GM18499 (cell line): ENCODE data around the gene RBFOX1.

Experiments
- ATAC-seq: cut with Tn5 transposase; IDR thresholded peaks from one replicate; pipeline ENCODE4 v1.9.1; 2021; ENCODE audit warnings: moderate number of reproducible peaks; ENCODE audit not compliant: insufficient read depth, unreplicated experiment

RBFOX1 gene

DNA sequence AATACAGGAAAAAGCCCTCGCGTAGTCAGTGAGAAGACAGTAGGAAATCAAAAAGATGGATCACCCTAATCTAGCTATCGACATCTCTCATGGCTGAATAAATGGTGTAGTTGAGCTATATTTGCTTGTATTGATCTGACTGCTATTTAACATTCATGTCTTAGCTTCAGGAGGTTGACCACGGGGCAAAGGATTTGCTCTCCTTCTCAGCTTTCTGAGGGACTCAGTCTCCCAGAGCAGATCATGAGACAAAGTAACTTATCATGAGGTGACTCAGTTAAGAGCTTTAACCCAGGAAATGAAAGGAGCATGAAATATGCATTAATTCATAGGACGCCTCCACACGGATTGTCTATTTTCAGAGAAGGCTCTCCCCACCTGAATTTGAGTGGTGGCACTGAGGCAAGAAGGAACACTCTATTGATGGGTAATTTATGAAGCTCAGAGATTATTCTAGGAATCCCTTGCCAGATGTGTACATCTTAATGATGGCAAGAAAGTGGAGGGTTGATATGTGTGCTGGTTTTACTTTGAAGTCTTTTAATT, 608 bp downstream of the RBFOX1 start:
- ATAC-seq: no peak

DNA sequence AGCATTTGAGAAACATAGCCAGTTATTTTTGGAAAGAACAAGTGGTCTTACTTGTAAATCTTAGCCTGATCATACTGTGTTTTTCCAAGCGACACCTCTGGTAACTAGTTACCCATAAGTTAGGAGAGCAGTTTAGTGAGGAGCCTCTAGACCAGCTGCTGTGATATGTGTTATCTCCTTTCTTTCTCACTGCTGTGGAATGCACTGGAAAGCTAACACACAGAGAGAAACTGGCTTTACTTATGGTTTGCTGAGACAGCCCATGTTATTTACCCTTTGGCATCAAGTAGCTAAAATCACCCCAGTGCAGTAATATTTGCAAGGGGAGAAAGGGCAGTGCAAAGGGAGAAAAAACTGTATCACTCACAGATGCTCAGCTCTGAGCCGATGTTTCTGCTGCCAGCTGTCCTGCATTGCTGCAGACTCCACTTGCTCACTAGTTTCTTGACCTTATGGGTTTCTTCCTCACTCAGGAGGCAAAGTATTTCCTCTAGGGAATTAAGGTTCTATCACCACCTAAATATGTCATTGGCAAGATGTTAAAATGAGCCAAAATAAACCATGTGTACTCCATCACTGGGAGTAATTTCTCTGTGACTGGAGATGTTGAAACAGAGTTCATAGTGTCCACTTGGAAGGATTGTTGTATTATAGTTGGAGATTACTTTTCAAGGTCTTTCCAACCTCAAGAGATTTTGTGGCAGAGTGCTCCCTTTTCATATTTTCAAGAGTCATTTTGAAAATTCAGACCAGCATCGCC, 2.3 kb downstream of the RBFOX1 start:
- ATAC-seq: no peak

DNA sequence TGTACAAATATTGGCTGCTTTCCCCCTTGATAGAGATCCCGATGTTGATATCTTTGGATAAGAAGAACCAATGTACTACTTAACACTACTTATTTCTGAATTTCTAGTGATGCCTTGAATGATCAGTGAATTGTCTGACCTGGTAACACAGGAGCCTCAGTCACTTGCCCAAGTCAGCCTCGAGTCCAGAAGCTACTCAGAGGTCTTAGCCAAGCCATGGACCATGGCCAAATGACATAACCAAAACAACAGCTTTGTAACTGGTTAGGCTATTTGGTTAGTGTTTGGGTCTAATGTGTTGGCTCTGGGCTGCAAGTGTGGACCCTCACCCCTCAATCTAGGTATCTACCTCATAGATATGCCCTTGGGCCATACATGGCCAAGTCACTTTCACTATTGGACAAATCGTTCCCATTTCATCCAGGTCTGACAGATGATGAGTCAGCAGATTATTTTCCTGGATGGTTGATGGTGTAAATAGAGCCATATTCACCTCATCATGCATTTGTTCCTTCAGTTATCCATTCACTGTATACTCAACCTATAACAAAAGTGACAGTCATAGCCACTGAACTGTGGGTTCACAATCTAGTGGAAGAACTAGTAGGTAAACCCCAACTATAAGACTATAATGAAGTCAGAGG, 3.5 kb downstream of the RBFOX1 start:
- no peak for ATAC-seq

DNA sequence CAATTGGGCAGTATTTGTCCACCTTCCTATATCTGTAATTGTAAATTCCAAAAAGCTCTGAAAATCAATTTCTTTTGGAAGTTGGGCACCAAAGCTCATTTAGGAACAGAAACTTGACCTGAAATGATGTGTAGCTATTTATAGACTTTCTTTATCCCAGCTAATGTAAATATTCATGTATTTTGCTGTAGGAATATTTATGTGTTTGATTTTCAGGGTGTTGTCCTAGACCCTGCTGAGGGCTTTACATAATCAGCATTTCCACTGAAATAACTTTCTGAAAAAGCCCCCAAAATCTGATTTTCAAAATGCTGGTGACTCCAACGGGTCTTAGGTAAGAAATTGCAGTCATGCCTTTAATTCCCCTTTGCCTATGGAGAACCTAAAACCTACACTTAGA, 4.1 kb downstream of the RBFOX1 start:
- ATAC-seq: no peak

DNA sequence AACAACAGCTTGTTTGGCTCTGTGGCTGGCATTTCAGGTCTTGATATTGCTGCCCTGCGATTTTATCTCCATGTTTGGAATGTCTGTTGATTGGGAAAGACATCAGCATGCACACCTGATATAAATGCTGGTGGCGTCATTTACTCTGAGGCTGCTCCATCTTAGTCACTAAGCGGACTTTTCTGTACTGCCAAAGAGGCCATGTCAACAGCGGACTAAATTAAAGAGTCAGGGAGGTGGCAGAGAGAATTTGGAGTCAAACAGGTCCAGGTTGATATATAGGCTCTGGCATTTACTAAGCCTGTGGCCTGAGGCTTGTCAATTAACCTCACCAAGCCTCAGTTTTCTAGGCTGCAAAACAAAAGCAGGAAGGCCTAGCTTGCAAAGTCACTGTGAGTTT, 6.2 kb downstream of the RBFOX1 start:
- no peak for ATAC-seq

DNA sequence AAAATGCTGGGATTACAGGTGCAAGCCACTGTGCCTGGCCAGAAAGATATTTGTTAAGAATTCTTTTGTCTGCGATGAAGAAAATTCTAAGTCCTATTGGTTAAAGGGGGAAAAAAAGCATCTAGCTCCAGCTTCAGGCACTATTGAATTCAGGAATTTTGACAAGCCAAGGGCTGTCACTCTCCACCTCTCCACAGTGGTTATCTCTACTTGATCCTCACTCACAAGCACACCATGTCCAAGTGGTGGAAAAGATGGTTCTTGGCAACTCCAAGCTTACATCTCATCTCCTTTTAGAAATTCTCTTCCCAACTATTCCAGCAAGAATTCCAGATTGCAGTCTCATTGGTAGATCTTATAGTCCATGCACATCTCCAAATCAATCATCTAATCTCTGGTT, 7.1 kb downstream of the RBFOX1 start:
- ATAC-seq: no peak

DNA sequence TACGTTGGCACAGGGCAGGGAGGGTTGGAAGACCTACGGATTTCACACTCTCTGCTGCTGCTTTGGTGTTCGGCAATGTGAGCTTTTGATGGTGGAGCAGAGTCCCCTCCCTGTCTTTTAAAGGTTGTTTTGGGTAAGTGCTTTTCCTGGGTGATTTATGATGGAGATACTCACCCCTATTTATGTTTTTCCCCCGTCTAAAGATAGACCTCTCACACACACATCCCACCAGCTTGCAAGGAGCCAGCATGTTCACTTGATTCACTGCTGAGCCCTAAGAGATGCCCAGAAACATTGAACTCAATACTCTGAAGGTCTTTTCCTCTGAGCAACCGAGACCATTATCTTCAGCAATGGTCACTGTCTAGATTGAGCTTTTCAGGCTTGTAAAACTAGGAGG, 8.3 kb downstream of the RBFOX1 start:
- no peak for ATAC-seq

DNA sequence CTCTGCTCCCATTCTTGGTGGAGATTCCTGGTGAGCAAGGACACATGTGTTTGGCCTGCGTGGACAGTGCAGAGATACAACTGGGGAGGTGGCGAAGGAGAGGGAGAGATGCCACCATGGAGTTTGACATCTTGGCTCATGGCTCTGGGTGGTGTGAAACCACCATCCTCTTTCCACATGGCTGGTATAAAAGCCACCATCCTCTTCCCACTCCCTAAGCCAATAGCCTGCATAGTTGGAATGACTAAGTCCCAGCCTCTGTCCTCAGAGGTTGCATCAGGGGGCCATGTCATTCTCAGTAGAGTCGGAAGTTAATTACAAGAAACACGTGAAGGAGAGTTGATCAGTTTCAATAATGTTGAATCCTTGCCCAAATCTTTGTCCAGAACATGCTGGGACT, 10.0 kb downstream of the RBFOX1 start:
- no peak for ATAC-seq

DNA sequence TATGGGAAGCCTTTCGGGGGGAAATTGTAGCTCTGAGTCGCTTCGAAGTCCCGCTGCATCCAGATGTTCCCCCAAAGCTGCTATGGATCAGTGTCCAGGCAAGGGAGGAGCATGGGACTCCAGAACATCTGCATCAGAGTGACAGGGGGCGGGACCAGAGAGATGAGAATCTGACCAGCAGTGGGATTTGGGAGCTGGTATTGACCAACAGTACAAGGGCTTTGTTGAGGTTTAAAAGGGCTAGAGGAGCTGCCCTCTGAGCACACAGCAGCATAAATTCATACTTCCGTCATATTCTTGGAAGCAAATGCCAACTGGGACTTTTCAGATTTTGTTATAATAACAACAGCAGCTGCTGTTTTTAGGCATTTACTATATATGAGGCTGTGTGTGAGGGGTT, 10.6 kb downstream of the RBFOX1 start:
- ATAC-seq: no peak

DNA sequence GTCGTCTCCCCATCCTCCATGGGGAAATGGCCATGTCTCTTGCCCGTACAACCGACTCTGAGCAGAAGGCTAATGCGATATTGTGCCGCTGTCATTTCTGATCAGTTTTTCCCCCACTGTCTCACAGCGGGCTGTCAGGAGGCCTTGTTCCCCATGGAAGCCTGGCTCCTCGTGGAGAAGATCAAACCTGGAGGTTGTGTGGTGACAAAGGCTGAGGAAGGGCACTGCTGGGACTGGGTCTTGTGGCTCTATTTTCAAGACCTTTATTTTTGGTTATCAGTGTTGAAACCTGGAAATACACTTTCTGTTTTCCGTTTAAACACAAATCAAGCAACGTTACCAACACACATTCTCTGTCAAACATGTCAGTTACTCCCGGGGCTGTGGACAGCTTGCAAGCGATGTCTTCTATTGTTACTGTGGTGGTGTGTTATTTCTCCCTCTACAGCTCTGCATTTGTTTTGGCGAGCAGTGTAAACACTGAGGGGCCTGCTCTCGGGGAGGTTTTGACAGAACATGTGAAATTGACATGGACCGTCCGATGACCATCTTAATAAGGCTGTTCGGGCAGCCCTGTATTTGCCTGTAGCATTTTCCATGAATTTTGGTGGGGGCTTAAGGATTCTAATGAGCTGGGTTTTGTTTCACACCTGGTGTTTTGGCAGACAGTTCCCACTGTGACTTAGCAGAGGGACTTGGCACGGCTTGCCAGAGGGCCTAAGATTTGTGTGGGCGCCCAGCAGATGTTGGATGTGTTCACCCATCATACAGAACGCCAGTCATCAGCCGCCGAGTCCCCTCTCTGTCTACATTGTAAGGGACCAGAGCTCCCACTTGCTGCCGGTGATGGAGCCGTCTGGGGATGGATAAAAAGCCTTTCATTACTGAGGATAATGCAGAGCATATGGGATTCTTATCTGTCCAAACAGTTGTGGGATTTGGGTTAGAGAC, 12.5 kb downstream of the RBFOX1 start:
- no peak for ATAC-seq

DNA sequence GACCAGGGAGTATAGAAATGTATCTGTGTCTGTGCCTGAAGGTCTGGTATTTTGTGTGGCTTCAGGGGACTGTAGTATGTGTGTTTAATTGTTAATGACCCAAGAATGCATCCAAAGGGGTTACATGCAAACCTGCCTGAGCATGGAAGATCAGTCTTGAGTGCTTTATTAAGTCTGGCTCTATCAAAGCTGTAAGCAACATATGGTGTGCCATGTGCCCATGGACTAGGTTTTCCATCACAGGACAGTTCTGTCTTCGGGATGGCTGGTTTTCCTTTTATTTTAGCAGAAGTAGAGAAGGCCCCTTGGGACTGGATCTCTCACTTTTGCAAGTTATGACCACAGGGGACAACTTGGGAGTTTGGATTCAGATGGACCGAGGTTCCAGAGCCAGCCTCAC, 18.2 kb downstream of the RBFOX1 start:
- no peak for ATAC-seq

DNA sequence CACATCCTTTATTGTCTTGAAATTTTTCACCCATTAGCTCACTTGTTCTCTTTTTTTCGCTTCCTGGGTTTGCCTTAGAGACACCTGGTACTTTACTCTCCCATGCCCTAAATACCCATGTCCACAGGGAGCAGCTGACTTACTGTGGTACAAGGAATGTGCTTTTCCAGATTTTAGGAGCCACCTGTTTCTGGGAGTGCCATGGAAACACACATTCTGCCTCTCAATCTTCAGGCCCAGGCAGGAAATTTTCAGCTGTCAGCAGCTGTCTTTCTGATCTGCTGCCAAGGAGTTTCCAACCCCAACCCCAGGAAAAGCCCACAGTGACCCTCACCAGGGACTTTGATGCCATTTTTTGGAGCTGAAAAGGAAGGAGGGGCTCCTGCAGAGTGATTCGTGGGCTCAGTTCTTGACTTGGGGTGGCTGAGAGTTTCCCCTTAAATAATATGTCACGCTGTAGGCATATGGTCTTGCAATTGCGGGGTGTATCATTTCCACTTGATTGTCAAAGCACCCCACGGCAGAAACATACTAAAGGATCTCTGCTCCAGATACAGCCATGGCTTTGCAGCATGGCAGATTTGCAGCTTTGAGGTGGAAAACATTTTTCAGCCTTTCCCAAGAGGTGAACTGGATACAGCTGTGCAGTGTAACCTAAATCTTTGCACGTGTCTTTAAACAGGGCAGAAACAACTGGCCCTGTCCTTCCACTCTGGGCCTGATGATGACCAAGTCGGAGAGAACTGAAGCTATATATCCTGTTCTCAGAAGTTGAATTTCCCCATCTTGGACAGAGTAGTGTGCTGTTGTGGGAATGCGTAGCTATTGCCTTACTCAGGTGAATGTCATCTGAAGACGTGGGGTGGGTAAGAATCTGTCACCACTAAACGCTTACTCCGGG, 19.2 kb downstream of the RBFOX1 start:
- ATAC-seq: no peak

DNA sequence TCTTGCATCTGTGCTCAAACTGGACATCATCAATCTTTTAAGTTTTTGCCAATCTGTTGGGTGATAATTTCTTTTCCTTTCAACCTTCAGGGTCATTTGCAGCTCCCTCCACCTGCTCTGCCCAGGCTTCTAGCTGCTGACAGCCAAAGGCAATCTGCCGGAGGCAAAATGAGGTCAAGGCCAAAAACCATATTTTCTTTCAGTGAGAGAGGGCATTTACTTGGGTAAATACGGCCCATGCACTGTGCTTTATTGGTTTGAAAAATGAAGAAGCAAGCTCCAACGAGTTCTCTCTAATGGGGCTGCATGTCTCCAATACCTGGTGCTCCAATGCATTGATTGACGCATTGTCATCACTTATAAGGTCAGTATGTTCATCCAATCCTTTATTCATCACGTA, 23.1 kb downstream of the RBFOX1 start:
- no peak for ATAC-seq

DNA sequence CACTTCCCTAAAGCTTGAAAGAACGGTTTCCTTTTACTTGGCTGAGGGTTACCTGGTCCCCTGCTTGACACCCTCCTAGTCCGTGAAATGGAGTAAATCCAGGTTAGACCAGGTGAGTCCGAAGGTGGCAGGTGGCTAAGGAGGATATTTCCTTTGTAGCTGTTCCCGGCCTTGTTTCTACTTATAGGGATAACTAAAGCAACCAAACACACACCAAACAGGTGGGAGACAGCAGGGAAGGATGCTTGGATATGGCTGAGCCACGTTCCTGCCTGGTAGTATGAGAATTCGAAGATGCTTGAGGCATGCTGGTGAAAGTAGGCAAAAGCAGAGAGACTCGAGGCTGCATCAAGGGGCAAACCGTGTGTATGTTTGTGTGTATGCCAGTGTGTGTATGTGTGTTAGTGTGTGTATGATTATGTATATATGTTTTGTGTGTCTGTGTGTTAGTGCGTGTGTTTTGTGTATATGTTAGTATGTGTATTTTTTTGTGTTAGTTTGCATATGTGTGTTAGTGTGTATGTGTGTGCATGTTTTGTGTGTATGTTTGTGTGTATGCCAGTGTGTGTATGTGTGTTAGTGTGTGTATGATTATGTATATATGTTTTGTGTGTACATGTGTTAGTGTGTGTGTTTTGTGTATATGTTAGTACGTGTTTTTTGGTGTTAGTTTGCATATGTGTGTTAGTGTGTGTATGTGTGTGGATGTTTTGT, 28.9 kb downstream of the RBFOX1 start:
- ATAC-seq: no peak

DNA sequence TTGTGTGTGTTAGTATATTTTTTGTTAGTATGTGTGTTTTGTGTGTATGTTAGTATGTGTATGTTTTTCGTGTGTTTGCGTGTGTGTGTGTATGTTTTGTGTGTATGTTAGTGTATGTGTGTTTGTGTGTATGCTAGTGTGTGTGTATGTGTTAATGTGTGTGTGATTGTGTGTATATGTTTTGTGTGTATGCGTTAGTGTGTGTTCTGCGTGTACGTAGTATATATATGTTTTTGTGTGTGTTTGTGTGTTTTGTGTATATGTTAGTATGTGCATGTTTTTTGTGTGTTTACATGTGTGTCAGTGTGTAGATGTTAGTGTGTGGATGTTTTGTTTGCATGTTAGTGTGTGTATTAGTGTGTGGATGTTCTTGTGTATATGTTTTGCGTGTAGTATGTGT, 29.6 kb downstream of the RBFOX1 start:
- no peak for ATAC-seq

DNA sequence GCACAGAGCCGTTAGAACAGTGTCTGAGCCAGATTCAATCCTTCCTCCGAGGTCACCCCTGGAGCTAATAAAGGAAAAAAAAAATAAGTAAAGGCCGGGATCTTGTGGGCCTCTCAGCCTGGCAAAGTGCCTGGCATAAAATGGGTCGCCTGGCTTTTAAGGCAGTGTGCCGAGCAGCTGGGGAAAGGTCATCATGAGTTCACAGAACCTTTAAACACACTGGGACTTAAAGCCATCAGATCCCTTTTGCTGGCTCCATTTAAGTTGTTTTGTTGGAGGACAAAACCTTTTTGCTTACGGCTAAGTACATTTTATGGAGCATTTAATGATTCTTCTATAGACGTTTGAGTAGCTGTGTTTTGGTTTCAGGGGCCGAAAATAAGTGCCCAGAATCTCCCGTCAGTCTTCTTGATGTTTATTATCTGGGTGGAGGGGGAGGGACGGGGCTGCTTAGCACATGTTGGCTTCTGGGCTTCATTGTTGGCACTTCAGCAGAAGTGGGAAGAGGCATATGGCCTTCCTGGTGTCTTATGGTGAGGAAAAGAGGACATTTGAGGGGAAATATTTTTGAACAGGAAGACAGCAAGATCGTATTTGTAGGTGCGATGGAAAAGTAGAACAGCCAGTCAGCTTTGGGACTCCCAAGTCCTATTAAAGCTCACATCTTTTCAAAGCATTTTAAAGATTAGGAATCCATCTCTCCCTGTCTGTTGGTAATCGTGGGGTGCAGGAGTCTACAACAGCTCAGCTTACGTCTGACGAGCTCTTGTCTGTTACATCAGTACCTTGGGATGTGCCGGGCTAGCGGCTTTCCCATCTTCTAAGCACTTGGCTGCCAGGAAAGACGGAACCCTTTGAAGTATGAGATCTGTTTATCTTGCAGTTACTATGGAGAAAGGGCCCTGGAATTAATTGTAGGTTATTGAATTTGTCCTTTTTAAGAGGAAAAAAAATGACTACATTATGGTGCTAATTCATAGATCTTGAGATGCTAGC, 31.1 kb downstream of the RBFOX1 start:
- ATAC-seq: no peak

DNA sequence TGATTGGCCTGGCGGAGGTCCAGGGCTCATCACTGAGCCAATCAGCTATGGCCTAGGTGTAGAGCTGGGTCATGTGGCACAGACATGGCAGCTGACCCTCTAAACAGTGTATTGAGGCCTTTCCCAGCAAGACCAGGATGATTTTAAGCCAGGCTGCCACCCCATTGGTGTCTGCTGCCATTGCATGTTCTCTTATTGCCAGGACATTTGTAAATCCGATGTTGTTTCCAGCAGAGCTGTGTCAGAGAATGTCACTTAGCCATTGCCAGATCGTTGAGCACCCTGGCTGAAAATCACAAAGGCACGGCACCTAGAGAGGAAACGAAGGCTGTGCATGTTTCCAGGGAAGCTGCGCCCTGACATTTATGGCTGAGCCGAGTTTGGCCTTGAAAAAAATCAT, 33.4 kb downstream of the RBFOX1 start:
- no peak for ATAC-seq
